Cardiac septum (tissue), 1 donor: ENCODE results near the gene CEP68. TPM values are rescaled to one million over a fixed set of nuclear protein-coding genes. Genes with fewer than 3 reads are reported as not detected.

Source experiments
- DNase-seq: peaks from one replicate; pipeline ENCODE4 v3.0.0-alpha.2; 2020; ENCODE audit warnings: low spot score
- intact Hi-C: fragments of 100-400 bp; cut with DNase I; formaldehyde crosslinking; loops from one replicate; pipeline ENCODE4 v1.14.0; 2022
- total RNA-seq: library from RNA; stranded (reverse); fragmentation: NEBNext Ultra II Directional; extraction: Animal tissue kit (Norgen Biotek cat#: 25700); gene quantifications from one replicate; pipeline ENCODE4 v1.2.1, GENCODE V29; 2021
- donor health status: DM: no; HTN: no; CAD: no.

Gene CEP68
- total RNA-seq, 1 donor from 2014 or later: 21.6 TPM

GRCh38 chr2:65054749-65055421 is 1.3 kb upstream of the CEP68 start:
- DNase-seq: no peak
- intact Hi-C loops: loop anchor here (5.0 to 10.0 kb wide), 2 partner anchors 77 to 530 kb away; partner anchors contain the start of genes AFTPH and RAB1A

- peak; percentile 81 for DNase-seq
- intact Hi-C loops: loop anchor here (5.0 to 10.0 kb wide), 2 partner anchors 77 to 531 kb away; partner anchors contain the start of genes AFTPH and RAB1A
Observed at GRCh38 chr2:65055422-65056214, 598 bp upstream of the CEP68 start.

- intact Hi-C loops: loop anchor here (5.0 to 10.0 kb wide), 2 partner anchors 75 to 532 kb away; partner anchors contain the start of genes AFTPH and RAB1A
Observed at GRCh38 chr2:65057054-65057375, 799 bp downstream of the CEP68 start.

GRCh38 chr2:65057391-65058052 is 1.3 kb downstream of the CEP68 start:
- intact Hi-C loops: loop anchor here (5.0 to 10.0 kb wide), 2 partner anchors 75 to 533 kb away; partner anchors contain the start of genes AFTPH and RAB1A
- no peak for DNase-seq

More at GRCh38 chr2:65057054-65057375, 799 bp downstream of the CEP68 start:
- DNase-seq: no peak

- DNase-seq: no peak
- intact Hi-C loops: loop anchor here (5.0 to 10.0 kb wide), 2 partner anchors 73 to 534 kb away; partner anchors contain the start of genes AFTPH and RAB1A
Observed at GRCh38 chr2:65059071-65059470, 2.9 kb downstream of the CEP68 start.

- intact Hi-C loops: loop anchor here (5.0 kb wide), 1 partner anchor 126 kb away; no protein-coding TSS in a partner anchor
- no peak for DNase-seq
Observed at GRCh38 chr2:65061146-65061909, 5.1 kb downstream of the CEP68 start.

GRCh38 chr2:65061910-65062339 is 5.7 kb downstream of the CEP68 start:
- DNase-seq: no peak

GRCh38 chr2:65062843-65063825 is 6.9 kb downstream of the CEP68 start:
- no peak for DNase-seq
- intact Hi-C loops: loop anchor here (5.0 kb wide), 1 partner anchor 124 kb away; no protein-coding TSS in a partner anchor

More at GRCh38 chr2:65061910-65062339, 5.7 kb downstream of the CEP68 start:
- intact Hi-C loops: loop anchor here (5.0 kb wide), 1 partner anchor 125 kb away; no protein-coding TSS in a partner anchor

GRCh38 chr2:65064728-65065552 is 8.7 kb downstream of the CEP68 start:
- DNase-seq: no peak
- intact Hi-C loops: loop anchor here (1.0 to 5.0 kb wide), 2 partner anchors 104 to 122 kb away; no protein-coding TSS in a partner anchor

- intact Hi-C loops: no loop called here
- DNase-seq: no peak
Observed at GRCh38 chr2:65067806-65068553, 11.8 kb downstream of the CEP68 start.

GRCh38 chr2:65069439-65069824 is 13.2 kb downstream of the CEP68 start:
- DNase-seq: no peak
- intact Hi-C loops: no loop called here

- intact Hi-C loops: no loop called here
- no peak for DNase-seq
Observed at GRCh38 chr2:65070172-65070830, 14.1 kb downstream of the CEP68 start.

GRCh38 chr2:65070856-65071255 is 14.6 kb downstream of the CEP68 start:
- intact Hi-C loops: no loop called here
- no peak for DNase-seq

- DNase-seq: no peak
- intact Hi-C loops: no loop called here
Observed at GRCh38 chr2:65071499-65072180, 15.4 kb downstream of the CEP68 start.
